Right ventricle myocardium inferior (tissue), 1 donor: ENCODE results near the gene MN1. TPM values are rescaled to one million over a fixed set of nuclear protein-coding genes. Genes with fewer than 3 reads are reported as not detected.
A peak's percentile ranks its signal among the peaks of the same experiment; 100 is the strongest.

Experiments used
- ATAC-seq: fragments of 200-7000 bp; cut with Tn5 transposase; one replicate; pipeline ENCODE4 v1.9.1; 2020; ENCODE audit warnings: mild to moderate bottlenecking, moderate library complexity
- DNase-seq: peaks from one replicate; pipeline ENCODE4 v3.0.0; 2021; ENCODE audit errors: missing footprints
- intact Hi-C: fragments of 100-400 bp; cut with DNase I; formaldehyde crosslinking; loops from one replicate; pipeline ENCODE4 v1.11.0; 2022
- long read RNA-seq: library from polyadenylated mRNA; unstranded; transcript quantifications from one replicate; pipeline ENCODE4 v2.0.0, GENCODE V29; 2021
- total RNA-seq: library from RNA; stranded (reverse); fragmentation: NEBNext Ultra II Directional; extraction: Animal tissue kit (Norgen Biotek cat#: 25700); gene quantifications from one replicate; pipeline ENCODE4 v1.2.1, GENCODE V29; 2021
- donor health status: DM: no; HTN: yes; CAD: no; lungs with severe emphysema.

MN1 gene
- total RNA-seq, result 5.3 TPM
- long read RNA-seq, full-length matches to known transcripts, result 1 of 3 reads
- long read RNA-seq, partial matches to known transcripts, result 0 of 3 reads
- long read RNA-seq, other reads (novel, unspliced or antisense), result 2 of 3 reads

- intact Hi-C loops, result loop anchor here (5.0 to 10.0 kb wide), 6 partner anchors 74 to 1127 kb away; no protein-coding TSS in a partner anchor
- peak; percentile 82 for DNase-seq
Measured at GRCh38 chr22:27801616-27802345, at the start of gene MN1. Gene MN1 (minus strand): TSS chr22:27801756. CDS start chr22:27800543, 1,213 bp downstream.

GRCh38 chr22:27850000-27850521 lies 48.5 kb upstream of the MN1 start:
- no peak for DNase-seq
- intact Hi-C loops, result no loop called here
- peak; percentile 49 for ATAC-seq

More at GRCh38 chr22:27801616-27802345, at the start of gene MN1:
- peak; percentile 57 for ATAC-seq

- ATAC-seq (no peak), DNase-seq (no peak)
- intact Hi-C loops, result no loop called here
Measured at GRCh38 chr22:27848005-27848404, 46.4 kb upstream of the MN1 start.

GRCh38 chr22:27846910-27847309 lies 45.4 kb upstream of the MN1 start:
- no peak for DNase-seq
- ATAC-seq, result no peak
- intact Hi-C loops, result no loop called here

- intact Hi-C loops, result no loop called here
- ATAC-seq (no peak), DNase-seq (no peak)
Measured at GRCh38 chr22:27846248-27846757, 44.7 kb upstream of the MN1 start.

- intact Hi-C loops, result no loop called here
- DNase-seq, result no peak
- no peak for ATAC-seq
Measured at GRCh38 chr22:27845644-27846043, 44.1 kb upstream of the MN1 start.

- ATAC-seq (no peak), DNase-seq (no peak)
- intact Hi-C loops, result no loop called here
Measured at GRCh38 chr22:27844656-27845591, 43.4 kb upstream of the MN1 start.

GRCh38 chr22:27844256-27844655 lies 42.7 kb upstream of the MN1 start:
- ATAC-seq (no peak), DNase-seq (no peak)
- intact Hi-C loops, result no loop called here

- DNase-seq (no peak), ATAC-seq (no peak)
Measured at GRCh38 chr22:27843441-27843840, 41.9 kb upstream of the MN1 start.

GRCh38 chr22:27842669-27843431 lies 41.3 kb upstream of the MN1 start:
- no peak for DNase-seq
- peak; percentile 56 for ATAC-seq
- intact Hi-C loops, result no loop called here

More at GRCh38 chr22:27843441-27843840, 41.9 kb upstream of the MN1 start:
- intact Hi-C loops, result no loop called here

GRCh38 chr22:27842201-27842600 lies 40.6 kb upstream of the MN1 start:
- ATAC-seq (no peak), DNase-seq (no peak)
- intact Hi-C loops, result no loop called here

- ATAC-seq, result no peak
- DNase-seq, result no peak
- intact Hi-C loops, result no loop called here
Measured at GRCh38 chr22:27840436-27840835, 38.9 kb upstream of the MN1 start.

- intact Hi-C loops, result no loop called here
- ATAC-seq, result no peak
- no peak for DNase-seq
Measured at GRCh38 chr22:27839057-27839660, 37.6 kb upstream of the MN1 start.

GRCh38 chr22:27836181-27836580 lies 34.6 kb upstream of the MN1 start:
- ATAC-seq, result no peak
- intact Hi-C loops, result no loop called here
- no peak for DNase-seq

GRCh38 chr22:27835446-27835845 lies 33.9 kb upstream of the MN1 start:
- no peak for ATAC-seq
- DNase-seq, result no peak

GRCh38 chr22:27834364-27835185 lies 33.0 kb upstream of the MN1 start:
- no peak for ATAC-seq
- DNase-seq, result no peak
- intact Hi-C loops, result no loop called here

More at GRCh38 chr22:27835446-27835845, 33.9 kb upstream of the MN1 start:
- intact Hi-C loops, result no loop called here

GRCh38 chr22:27833803-27834202 lies 32.2 kb upstream of the MN1 start:
- no peak for ATAC-seq
- intact Hi-C loops, result no loop called here
- DNase-seq, result no peak
